ENCODE measurements around the gene ANKS1A. TPM values are rescaled to one million over a fixed set of nuclear protein-coding genes. Genes with fewer than 3 reads are reported as not detected.
"Not testable (repeated sequence)": the region's sequence is repeated elsewhere in the genome, so short reads cannot be mapped to it uniquely, and the experiment has no call there.

Gene ANKS1A
- total RNA-seq, 6 experiments from 2014 or later: 6.7 to 17.4 (median 10.5) TPM

GRCh38 chr6:34990971-34991560, 102.0 kb downstream of the ANKS1A start:
- Histone ChIP-seq H3K27me3 (no peaks in the 10 kb centered on the region), H3K4me3 (no peak overlapping the region), H3K36me3 (peaks cover 0 to 69% (median 15%) of the 10 kb centered on the region in 4 donors), H3K9me3 (no peaks in the 10 kb centered on the region), H3K4me1 (peaks cover 0 to 8% (median 0%) of the 10 kb centered on the region in 4 donors), H3K27ac (no peak overlapping the region)
- no peak for TF ChIP-seq CTCF (IDR thresholded peaks at IDR 0.05)
- TF ChIP-seq POLR2A (IDR thresholded peaks at IDR 0.05): no peak
- WGBS (ENCODE audit: insufficient coverage, low coverage, low lambda C conversion rate, missing lambda C conversion rate): 50% methylated on average over 1 of the region's 2 CpGs
- peak in 1 of 4 donors; percentile 86 for ATAC-seq
- intact Hi-C loops (cut with DNase I): no loop called here
- DNase-seq: no peak

GRCh38 chr6:34992376-34992775, 103.3 kb downstream of the ANKS1A start:
- DNase-seq: no peak
- peaks cover 0 to 66% (median 15%) of the 10 kb centered on the region in 4 donors for H3K36me3 ChIP-seq
- ATAC-seq: no peak
- no peaks in the 10 kb centered on the region for H3K9me3 ChIP-seq
- H3K27me3 ChIP-seq: no peaks in the 10 kb centered on the region
- WGBS (ENCODE audit: insufficient coverage, low coverage, low lambda C conversion rate, missing lambda C conversion rate): 100% methylated on average over 2 of the region's 3 CpGs
- no peak for TF ChIP-seq POLR2A (IDR thresholded peaks at IDR 0.05)
- intact Hi-C loops (cut with DNase I): no loop called here
- H3K4me3 ChIP-seq: no peak overlapping the region
- peaks cover 0 to 2% (median 0%) of the 10 kb centered on the region in 4 donors for H3K4me1 ChIP-seq
- no peak overlapping the region for H3K27ac ChIP-seq

- no peaks in the 10 kb centered on the region for H3K4me1 ChIP-seq
- peaks cover 0 to 66% (median 15%) of the 10 kb centered on the region in 4 donors for H3K36me3 ChIP-seq
- no peak overlapping the region for H3K27ac ChIP-seq
- no peaks in the 10 kb centered on the region for H3K27me3 ChIP-seq
- WGBS (ENCODE audit: insufficient coverage, low coverage, low lambda C conversion rate, missing lambda C conversion rate): 100% methylated on average over 1 of the region's 3 CpGs
- H3K9me3 ChIP-seq: no peaks in the 10 kb centered on the region
- ATAC-seq (no peak), DNase-seq (no peak)
- TF ChIP-seq POLR2A (IDR thresholded peaks at IDR 0.05) (no peak), CTCF (IDR thresholded peaks at IDR 0.05) (no peak)
- H3K4me3 ChIP-seq: no peak overlapping the region
- intact Hi-C loops (cut with DNase I): no loop called here
Measured at GRCh38 chr6:34993213-34993612, 104.2 kb downstream of the ANKS1A start.

GRCh38 chr6:34994693-34995092, 105.6 kb downstream of the ANKS1A start:
- H3K36me3 ChIP-seq: peaks cover 0 to 54% (median 15%) of the 10 kb centered on the region in 4 donors
- 69% methylated on average over 3 of the region's 7 CpGs for WGBS (ENCODE audit: insufficient coverage, low coverage, low lambda C conversion rate, missing lambda C conversion rate)
- no peak for ATAC-seq

GRCh38 chr6:34998417-34998816, 109.4 kb downstream of the ANKS1A start:
- WGBS (ENCODE audit: insufficient coverage, low coverage, low lambda C conversion rate, missing lambda C conversion rate): 91% methylated on average over 5 of the region's 8 CpGs
- H3K4me3 ChIP-seq; H3K27me3 ChIP-seq; H3K4me1 ChIP-seq; H3K9me3 ChIP-seq; intact Hi-C loops (cut with DNase I); ATAC-seq; DNase-seq; H3K27ac ChIP-seq: not testable (repeated sequence)
- H3K36me3 ChIP-seq: peaks cover 0 to 36% (median 10%) of the 10 kb centered on the region in 4 donors

More at GRCh38 chr6:34994693-34995092, 105.6 kb downstream of the ANKS1A start:
- no peak for DNase-seq
- Histone ChIP-seq H3K9me3 (no peaks in the 10 kb centered on the region), H3K4me1 (no peaks in the 10 kb centered on the region), H3K4me3 (no peak overlapping the region), H3K27me3 (no peaks in the 10 kb centered on the region), H3K27ac (no peak overlapping the region)
- intact Hi-C loops (cut with DNase I): no loop called here
- TF ChIP-seq POLR2A (IDR thresholded peaks at IDR 0.05) (no peak), CTCF (IDR thresholded peaks at IDR 0.05) (no peak)

GRCh38 chr6:34999153-34999552, 110.1 kb downstream of the ANKS1A start:
- DNase-seq; H3K4me3 ChIP-seq; ATAC-seq; H3K9me3 ChIP-seq; intact Hi-C loops (cut with DNase I); H3K27me3 ChIP-seq; H3K27ac ChIP-seq; H3K4me1 ChIP-seq: not testable (repeated sequence)
- WGBS (ENCODE audit: insufficient coverage, low coverage, low lambda C conversion rate, missing lambda C conversion rate): 97% methylated on average over 5 of the region's 7 CpGs
- H3K36me3 ChIP-seq: peaks cover 0 to 29% (median 9%) of the 10 kb centered on the region in 4 donors

GRCh38 chr6:34999962-35000361, 110.9 kb downstream of the ANKS1A start:
- H3K4me3 ChIP-seq: not testable (repeated sequence)

GRCh38 chr6:35001349-35001748, 112.3 kb downstream of the ANKS1A start:
- H3K9me3 ChIP-seq; H3K4me3 ChIP-seq; H3K27ac ChIP-seq; H3K4me1 ChIP-seq; ATAC-seq; DNase-seq; H3K27me3 ChIP-seq; intact Hi-C loops (cut with DNase I): not testable (repeated sequence)
- 78% methylated on average over 5 of the region's 6 CpGs for WGBS (ENCODE audit: insufficient coverage, low coverage, low lambda C conversion rate, missing lambda C conversion rate)
- H3K36me3 ChIP-seq: peaks cover 0 to 16% (median 6%) of the 10 kb centered on the region in 4 donors

More at GRCh38 chr6:34999962-35000361, 110.9 kb downstream of the ANKS1A start:
- 64% methylated on average over 4 of the region's 4 CpGs for whole genome bisulfite sequencing (ENCODE audit: insufficient coverage, low coverage, low lambda C conversion rate, missing lambda C conversion rate)
- H3K9me3 ChIP-seq; intact Hi-C loops (cut with DNase I); H3K27ac ChIP-seq; DNase-seq; H3K27me3 ChIP-seq; H3K4me1 ChIP-seq: not testable (repeated sequence)
- peaks cover 0 to 21% (median 6%) of the 10 kb centered on the region in 4 donors for H3K36me3 ChIP-seq
- ATAC-seq: peak in 1 of 4 donors; percentile 18

Measured in right lobe of liver (tissue), 6 donors.